H1 (cell line): Measurements from ENCODE around the gene MMP21. TPM values are rescaled to one million over a fixed set of nuclear protein-coding genes. Genes with fewer than 3 reads are reported as not detected.

ENCODE experiments used
- CTCF ChIA-PET: fragments of 300-600 bp; sonication (Branson Sonifier 250); formaldehyde crosslinking; loops from one replicate; lab custom pipeline; 2021; ENCODE audit not compliant: partially characterized antibody; lab: Charles Lee
- POLR2A ChIA-PET: fragments of 300-600 bp; sonication (Branson Sonifier 250); formaldehyde crosslinking; loops from one replicate; lab custom pipeline; 2021; ENCODE audit warnings: inconsistent platforms; ENCODE audit not compliant: partially characterized antibody; lab: Charles Lee
- DNase-seq, 2 experiments: peaks; one replicate each; pipeline versions ENCODE4 v3.0.0 to v3.0.0-alpha.2; 2010 to 2022; ENCODE audit warnings: low spot score in 2 of 2, low read depth in 1 of 2, mixed read lengths in 1 of 2
- FAIRE-seq: peaks from 2 replicates; lab custom pipeline; 2011; peaks lifted over from hg19 to GRCh38; lab: Jason Lieb, UNC
- H2AFZ ChIP-seq: 2 replicates; pipeline ENCODE4 v1.8.1; 2012; ENCODE audit warnings: low read length, inconsistent platforms
- H2AK5ac ChIP-seq: 2 replicates; pipeline ENCODE4 v1.6.1; 2013; ENCODE audit warnings: low read depth, low read length
- H2BK120ac ChIP-seq: replicated peaks from 2 replicates; pipeline ENCODE3; 2013; ENCODE audit warnings: low read depth, low read length, inconsistent platforms
- H2BK12ac ChIP-seq: 2 replicates; pipeline ENCODE4 v1.6.1; 2013; ENCODE audit warnings: low read depth, low read length
- H2BK15ac ChIP-seq: 2 replicates; pipeline ENCODE4 v1.6.1; 2013; ENCODE audit warnings: low read length
- H2BK20ac ChIP-seq: 2 replicates; pipeline ENCODE4 v1.6.1; 2013; ENCODE audit warnings: low read length
- H2BK5ac ChIP-seq: 2 replicates; pipeline ENCODE4 v1.6.1; 2013; ENCODE audit warnings: low read depth, low read length
- H3K14ac ChIP-seq: 2 replicates; pipeline ENCODE4 v1.6.1; 2013; ENCODE audit warnings: inconsistent platforms; ENCODE audit not compliant: insufficient read length
- H3K18ac ChIP-seq: 2 replicates; pipeline ENCODE4 v1.6.1; 2013; ENCODE audit warnings: low read length; ENCODE audit errors: extremely low read depth
- H3K23ac ChIP-seq: 2 replicates; pipeline ENCODE4 v1.6.1; 2013; ENCODE audit warnings: inconsistent platforms; ENCODE audit not compliant: insufficient read length
- H3K23me2 ChIP-seq: 2 replicates; pipeline ENCODE4 v1.6.1; 2013; ENCODE audit warnings: low read depth, low read length
- H3K27ac ChIP-seq: 2 replicates; pipeline ENCODE4 v1.6.1; 2011; ENCODE audit warnings: low read depth, low read length, inconsistent platforms
- H3K27me3 ChIP-seq, 4 experiments: replicated peaks in 1 of 4; 1 replicate in 1 of 4; 2 replicates in 3 of 4; pipeline versions ENCODE4 v1.6.1 to v1.8.1; 2011 to 2013; ENCODE audit warnings: low read length in 3 of 4, mild to moderate bottlenecking in 3 of 4, inconsistent platforms in 2 of 4, mixed read lengths in 2 of 4, moderate library complexity in 1 of 4; ENCODE audit not compliant: control insufficient read depth in 3 of 4, insufficient read depth in 3 of 4; ENCODE audit errors: extremely low read depth in 1 of 4
- H3K36me3 ChIP-seq, 4 experiments: 2 replicates each; pipeline versions ENCODE4 v1.6.1 to v1.8.1; 2011 to 2013; ENCODE audit warnings: mild to moderate bottlenecking in 4 of 4, low read length in 3 of 4, moderate library complexity in 2 of 4, control low read depth in 1 of 4, inconsistent platforms in 1 of 4; ENCODE audit not compliant: insufficient read depth in 4 of 4, control insufficient read depth in 2 of 4
- H3K4ac ChIP-seq: replicated peaks from 2 replicates; pipeline ENCODE3; 2013; ENCODE audit warnings: low read length, low read depth, mixed read lengths, inconsistent platforms; ENCODE audit not compliant: insufficient read length
- H3K4me1 ChIP-seq, 4 experiments: replicated peaks in 1 of 4; 1 replicate in 1 of 4; 2 replicates in 3 of 4; pipeline versions ENCODE4 v1.6.1 to v1.8.1; 2011 to 2013; ENCODE audit warnings: low read length in 3 of 4, inconsistent platforms in 2 of 4, mixed read lengths in 1 of 4; ENCODE audit not compliant: insufficient read depth in 4 of 4, control insufficient read depth in 3 of 4
- H3K4me2 ChIP-seq, 2 experiments: 2 replicates each; pipeline versions ENCODE4 v1.6.1 to v1.8.1; 2011 to 2013; ENCODE audit warnings: low read depth in 2 of 2, low read length in 2 of 2, control low read depth in 1 of 2, inconsistent platforms in 1 of 2, mild to moderate bottlenecking in 1 of 2; ENCODE audit not compliant: insufficient read depth in 1 of 2
- H3K4me3 ChIP-seq, 4 experiments: fragments of 200-600, 300-600 bp in 1 of 4; sonication (generic), shearing (Covaris generic), sonication (Bioruptor Twin) in 1 of 4; 2 replicates each; pipeline versions ENCODE4 v1.5.1 to v1.8.1; 2011 to 2016; ENCODE audit warnings: low read length in 4 of 4, low read depth in 3 of 4, control low read depth in 2 of 4, inconsistent platforms in 2 of 4, mild to moderate bottlenecking in 2 of 4, mixed read lengths in 1 of 4, moderate library complexity in 1 of 4; ENCODE audit not compliant: insufficient read depth in 2 of 4; ENCODE audit errors: extremely low read depth in 1 of 4
- H3K56ac ChIP-seq: replicated peaks from 2 replicates; pipeline ENCODE3; 2013; ENCODE audit warnings: low read depth, mild to moderate bottlenecking, mixed read lengths, low read length, inconsistent platforms; ENCODE audit not compliant: insufficient read length
- H3K79me1 ChIP-seq: 2 replicates; pipeline ENCODE4 v1.6.1; 2013; ENCODE audit warnings: low read depth, low read length, control low read depth
- H3K79me2 ChIP-seq, 2 experiments: 2 replicates each; pipeline versions ENCODE4 v1.6.1 to v1.8.1; 2012 to 2013; ENCODE audit warnings: low read length in 2 of 2, mild to moderate bottlenecking in 2 of 2, inconsistent platforms in 1 of 2; ENCODE audit not compliant: insufficient read depth in 2 of 2, control insufficient read depth in 1 of 2
- H3K9ac ChIP-seq, 4 experiments: replicated peaks in 1 of 4; 1 replicate in 1 of 4; 2 replicates in 3 of 4; pipeline versions ENCODE4 v1.6.1 to v1.8.1; 2011 to 2013; ENCODE audit warnings: low read depth in 3 of 4, low read length in 3 of 4, control low read depth in 2 of 4, mild to moderate bottlenecking in 2 of 4, moderate library complexity in 2 of 4, inconsistent platforms in 1 of 4; ENCODE audit errors: extremely low read depth in 1 of 4
- H3K9me3 ChIP-seq, 2 experiments: 2 replicates each; pipeline versions ENCODE4 v1.6.1 to v1.8.1; 2012 to 2013; ENCODE audit warnings: mild to moderate bottlenecking in 2 of 2, moderate library complexity in 2 of 2, control low read depth in 1 of 2, inconsistent platforms in 1 of 2, low read depth in 1 of 2, low read length in 1 of 2, mixed read lengths in 1 of 2; ENCODE audit not compliant: insufficient read depth in 2 of 2
- H4K20me1 ChIP-seq, 2 experiments: replicated peaks in 1 of 2; 2 replicates each; pipeline versions ENCODE3 to v1.8.1; 2011 to 2013; ENCODE audit warnings: inconsistent platforms in 2 of 2, low read length in 2 of 2, mild to moderate bottlenecking in 1 of 2; ENCODE audit not compliant: insufficient read depth in 2 of 2, control insufficient read depth in 1 of 2
- H4K5ac ChIP-seq: 2 replicates; pipeline ENCODE4 v1.6.1; 2013; ENCODE audit warnings: low read length, low read depth, mixed read lengths, inconsistent platforms; ENCODE audit not compliant: insufficient read length
- H4K8ac ChIP-seq: 2 replicates; pipeline ENCODE4 v1.8.0; 2013; ENCODE audit warnings: mild to moderate bottlenecking, moderate library complexity, low read length, inconsistent platforms; ENCODE audit not compliant: insufficient read depth; ENCODE audit errors: extremely low read depth
- H4K91ac ChIP-seq: replicated peaks from 2 replicates; pipeline ENCODE3; 2013; ENCODE audit warnings: low read length, mixed read lengths, inconsistent platforms; ENCODE audit not compliant: insufficient read length
- CTCF ChIP-seq, 3 experiments: IDR thresholded peaks; 1 replicate in 2 of 3; 2 replicates in 1 of 3; pipeline versions ENCODE4 v1.5.1 to v1.6.1; 2011; ENCODE audit warnings: low read length in 3 of 3, mild to moderate bottlenecking in 3 of 3, inconsistent platforms in 2 of 3, low read depth in 1 of 3, moderate library complexity in 1 of 3; ENCODE audit not compliant: insufficient read depth in 1 of 3; ENCODE audit errors: control extremely low read depth in 1 of 3
- GTF2F1 ChIP-seq: IDR thresholded peaks from 2 replicates; pipeline ENCODE4 v1.6.1; 2012; ENCODE audit warnings: low read depth, low read length, improper control_type of control experiment, borderline replicate concordance
- KDM1A ChIP-seq: fragments of 200-600, 300-600 bp; sonication (generic); IDR thresholded peaks from 2 replicates; pipeline ENCODE4 v1.7.1; 2016; ENCODE audit warnings: mild to moderate bottlenecking, low read length, borderline replicate concordance
- RNF2 ChIP-seq: fragments of 200-900, 300-1000 bp; sonication (generic); IDR thresholded peaks from 2 replicates; pipeline ENCODE4 v1.7.1; 2016; ENCODE audit warnings: borderline replicate concordance, low read depth, mild to moderate bottlenecking, antibody characterized with exemption, low read length; ENCODE audit not compliant: poor library complexity, severe bottlenecking; ENCODE audit errors: missing control alignments
- SIX5 ChIP-seq: IDR thresholded peaks from 2 replicates; pipeline ENCODE4 v1.6.1; 2011; ENCODE audit warnings: mild to moderate bottlenecking, low read depth, low read length
- SP1 ChIP-seq: IDR thresholded peaks from 2 replicates; pipeline ENCODE4 v1.6.1; 2011; ENCODE audit warnings: low read depth, low read length
- SUZ12 ChIP-seq: fragments of 200-600 bp; sonication (generic); IDR thresholded peaks from 2 replicates; pipeline ENCODE4 v1.6.1; 2012; ENCODE audit warnings: mild to moderate bottlenecking, inconsistent platforms, low read length, moderate library complexity, mixed read lengths
- TAF7 ChIP-seq: optimal IDR thresholded peaks from 2 replicates; pipeline ENCODE3; 2011; ENCODE audit warnings: low read depth, mild to moderate bottlenecking, inconsistent platforms, low read length, moderate library complexity, borderline replicate concordance
- WGBS, 2 experiments: shearing (Covaris generic) in 1 of 2; methylation state at CpG; one replicate each; pipeline versions ENCODE4 v1.1.6 to v1.1.7; 2013 to 2015; ENCODE audit warnings: low lambda C conversion rate in 2 of 2, mixed read lengths in 2 of 2, inconsistent platforms in 1 of 2, low coverage in 1 of 2, missing lambda C conversion rate in 1 of 2; ENCODE audit not compliant: insufficient replicate concordance in 2 of 2, insufficient coverage in 1 of 2, insufficient read length in 1 of 2; ENCODE audit errors: extremely low coverage in 1 of 2, missing lambda C conversion rate in 1 of 2; 5-methylcytosine and 5-hydroxymethylcytosine counted together
- polyA plus RNA-seq, 7 experiments: library from polyadenylated mRNA; depleted of rRNA in 3 of 7; stranded (reverse) in 5 of 7; unstranded in 2 of 7; fragments of >200 nt in 5 of 7; fragments of 200-250 nt in 2 of 7; gene quantifications; 1 replicate in 5 of 7; 2 replicates in 1 of 7; 4 replicates in 1 of 7; pipeline versions ENCODE4 v1.2.1 to v1.2.3, GENCODE V29; 2011 to 2013; ENCODE audit warnings: missing spikeins in 2 of 7, mixed read lengths in 2 of 7
- total RNA-seq: library from RNA; stranded (reverse); fragmentation: NEBNext Ultra II Directional; extraction: Animal tissue kit (Norgen Biotek cat#: 25700); gene quantifications from 2 replicates; pipeline ENCODE4 v1.2.1, GENCODE V29; 2021

Gene MMP21
- total and polyA plus RNA-seq, 2 of the 8 experiments (the other 6 are each of a cell fraction or from before 2014, with no cell fraction given) = not detected

GRCh38 chr10:125779403-125780327, 4.0 kb upstream of the MMP21 start:
- Histone ChIP-seq H3K9me3 (no peaks in the 10 kb centered on the region), H2BK15ac (no peak overlapping the region), H3K23ac (no peak overlapping the region), H3K14ac (no peak overlapping the region), H4K91ac (no peak overlapping the region), H3K4ac (no peak overlapping the region), H2AFZ (no peak overlapping the region), H3K56ac (no peak overlapping the region), H3K79me2 (no peaks in the 10 kb centered on the region), H4K5ac (no peak overlapping the region), H3K18ac (no peak overlapping the region), H2BK20ac (no peak overlapping the region), H2BK120ac (no peak overlapping the region), H3K23me2 (no peaks in the 10 kb centered on the region), H4K20me1 (no peaks in the 10 kb centered on the region), H3K27ac (no peak overlapping the region), H3K36me3 (no peaks in the 10 kb centered on the region), H3K27me3 (no peaks in the 10 kb centered on the region), H2AK5ac (no peak overlapping the region), H2BK5ac (no peak overlapping the region), H3K4me2 (no peak overlapping the region), H3K4me3 (no peak overlapping the region), H3K9ac (no peak overlapping the region), H3K4me1 (no peaks in the 10 kb centered on the region), H2BK12ac (no peak overlapping the region), H4K8ac (no peak overlapping the region), H3K79me1 (no peaks in the 10 kb centered on the region)
- FAIRE-seq = no peak
- peak in 1 of 2 experiments; percentile 22 for DNase-seq
- ChIA-PET POLR2A (no interaction called here), CTCF (interaction anchor here (1.3 kb wide), 1 partner anchor 9 kb away, joined by 4 read pairs; no protein-coding TSS in a partner anchor)
- 86% methylated on average over 10 of the region's 10 CpGs; no CpG with 5 or more reads in 1 of the 2 experiments for WGBS, 2 experiments
- no peak for TF ChIP-seq SUZ12
- no peak for TF ChIP-seq KDM1A
- no peak for TF ChIP-seq TAF7
- TF ChIP-seq SIX5 = no peak
- no peak for TF ChIP-seq GTF2F1
- no peak for TF ChIP-seq RNF2
- TF ChIP-seq CTCF (IDR thresholded peaks at IDR 0.05; ENCODE audit: control extremely low read depth in 1 of 3, insufficient read depth in 1 of 3, low read depth in 1 of 3, low read length in 3 of 3) = no peak
- TF ChIP-seq SP1 = no peak
